ENCODE results near the gene PAPLN. TPM values are rescaled to one million over a fixed set of nuclear protein-coding genes. Genes with fewer than 3 reads are reported as not detected.

Gene PAPLN
- total and polyA plus RNA-seq, 3 donors from 2014 or later, result 12.4 to 33.4 (median 24.5) TPM

- Histone ChIP-seq H3K36me3 (ENCODE audit: low read depth, missing control alignments) (no peaks in the 10 kb centered on the region), H3K4me1 (peaks cover 20% of the 10 kb centered on the region), H3K27ac (no peak overlapping the region), H3K9me3 (no peaks in the 10 kb centered on the region), H3K4me3 (no peak overlapping the region), H3K27me3 (no peaks in the 10 kb centered on the region)
- no peak for DNase-seq
- no peak for TF ChIP-seq CTCF (IDR thresholded peaks at IDR 0.05)
- TF ChIP-seq POLR2A (IDR thresholded peaks at IDR 0.05), result no peak
- intact Hi-C loops (cut with DNase I; ENCODE audit: low total_unique reads), result no loop called here
- WGBS, 2 donors, result 78 to 81% methylated on average over 11 of the region's 11 CpGs
These were observed 1.1 kb upstream of the PAPLN start for GRCh38 chr14:73236157-73236556.

GRCh38 chr14:73236752-73237218 lies 521 bp upstream of the PAPLN start:
- intact Hi-C loops (cut with DNase I; ENCODE audit: low total_unique reads), result no loop called here
- 61 to 62% methylated on average over 6 of the region's 7 CpGs for WGBS, 2 donors
- no peak for DNase-seq
- H3K36me3 ChIP-seq (ENCODE audit: low read depth, missing control alignments), result no peaks in the 10 kb centered on the region
- no peaks in the 10 kb centered on the region for H3K27me3 ChIP-seq
- H3K4me3 ChIP-seq, result peak overlapping the region; percentile 64
- H3K9me3 ChIP-seq, result no peaks in the 10 kb centered on the region
- H3K4me1 ChIP-seq, result peaks cover 21% of the 10 kb centered on the region
- H3K27ac ChIP-seq, result peak overlapping the region in 1 of 2 donors; percentile 87
- TF ChIP-seq POLR2A (IDR thresholded peaks at IDR 0.05) (no peak), CTCF (IDR thresholded peaks at IDR 0.05) (no peak)

- Histone ChIP-seq H3K4me1 (peaks cover 21% of the 10 kb centered on the region), H3K27me3 (no peaks in the 10 kb centered on the region), H3K4me3 (peak overlapping the region; percentile 64), H3K27ac (peak overlapping the region; percentile 71 to 87), H3K36me3 (ENCODE audit: low read depth, missing control alignments) (no peaks in the 10 kb centered on the region), H3K9me3 (no peaks in the 10 kb centered on the region)
- no peak for DNase-seq
- WGBS, 2 donors, result 1% methylated on average over 35 of the region's 73 CpGs; no CpG with 5 or more reads in 1 of the 2 donors
- TF ChIP-seq CTCF (IDR thresholded peaks at IDR 0.05) (no peak), POLR2A (IDR thresholded peaks at IDR 0.05) (no peak)
- intact Hi-C loops (cut with DNase I; ENCODE audit: low total_unique reads), result no loop called here
These were observed 599 bp downstream of the PAPLN start for GRCh38 chr14:73237786-73238423.

- H3K27ac ChIP-seq, result peak overlapping the region; percentile 71 to 87
- H3K27me3 ChIP-seq, result no peaks in the 10 kb centered on the region
- 22 to 24% methylated on average over 10 of the region's 10 CpGs for WGBS, 2 donors
- H3K9me3 ChIP-seq, result no peaks in the 10 kb centered on the region
- H3K4me1 ChIP-seq, result peaks cover 21% of the 10 kb centered on the region
- DNase-seq, result no peak
- H3K4me3 ChIP-seq, result peak overlapping the region; percentile 64
- TF ChIP-seq POLR2A (IDR thresholded peaks at IDR 0.05) (no peak), CTCF (IDR thresholded peaks at IDR 0.05) (no peak)
- no peaks in the 10 kb centered on the region for H3K36me3 ChIP-seq (ENCODE audit: low read depth, missing control alignments)
- intact Hi-C loops (cut with DNase I; ENCODE audit: low total_unique reads), result no loop called here
These were observed 1.1 kb downstream of the PAPLN start for GRCh38 chr14:73238424-73238852.

- WGBS, 2 donors, result 45 to 50% methylated on average over 11 of the region's 11 CpGs
- peaks cover 21% of the 10 kb centered on the region for H3K4me1 ChIP-seq
- no peak for TF ChIP-seq CTCF (IDR thresholded peaks at IDR 0.05)
- no peak for TF ChIP-seq POLR2A (IDR thresholded peaks at IDR 0.05)
- H3K9me3 ChIP-seq, result no peaks in the 10 kb centered on the region
- no peaks in the 10 kb centered on the region for H3K36me3 ChIP-seq (ENCODE audit: low read depth, missing control alignments)
- no peaks in the 10 kb centered on the region for H3K27me3 ChIP-seq
- no peak for DNase-seq
- H3K4me3 ChIP-seq, result peak overlapping the region; percentile 15 to 55
- no peak overlapping the region for H3K27ac ChIP-seq
- intact Hi-C loops (cut with DNase I; ENCODE audit: low total_unique reads), result no loop called here
These were observed 1.6 kb downstream of the PAPLN start for GRCh38 chr14:73238941-73239340.

Data from testis (tissue), 3 donors.